Measurements from ENCODE around the gene PDHX. TPM values are rescaled to one million over a fixed set of nuclear protein-coding genes. Genes with fewer than 3 reads are reported as not detected.

Gene PDHX
- total RNA-seq, 1 experiment from 2014 or later = 99.9 TPM

GRCh38 chr11:34971928-34972327 lies 55.5 kb downstream of the PDHX start:
- Histone ChIP-seq H3K27me3 (replicated peaks; ENCODE audit: insufficient read depth, low read depth, low read length, poor library complexity) (no peaks in the 10 kb centered on the region), H3K36me3 (ENCODE audit: insufficient read depth, low read length, poor library complexity, severe bottlenecking) (peaks cover 49% of the 10 kb centered on the region), H3K9me3 (ENCODE audit: low read depth, low read length, poor library complexity, severe bottlenecking) (no peaks in the 10 kb centered on the region), H3K27ac (ENCODE audit: low read depth, low read length, poor library complexity, severe bottlenecking) (no peak overlapping the region), H3K4me1 (ENCODE audit: insufficient read depth, low read length, poor library complexity, severe bottlenecking) (peaks cover 18% of the 10 kb centered on the region), H3K4me3 (ENCODE audit: low read depth, low read length, poor library complexity, severe bottlenecking) (no peak overlapping the region)
- ChIA-PET CTCF (no interaction called here), POLR2A (ENCODE audit: low non-redundant PET) (no interaction called here)
- BruUV-seq (replicated peaks) = no TSS peak
- intact Hi-C loops (cut with micrococcal nuclease; ENCODE audit: unreplicated experiment) = no loop called here
- no peak for DNase-seq (ENCODE audit: low spot score)
- TF ChIP-seq, protein P1, sequence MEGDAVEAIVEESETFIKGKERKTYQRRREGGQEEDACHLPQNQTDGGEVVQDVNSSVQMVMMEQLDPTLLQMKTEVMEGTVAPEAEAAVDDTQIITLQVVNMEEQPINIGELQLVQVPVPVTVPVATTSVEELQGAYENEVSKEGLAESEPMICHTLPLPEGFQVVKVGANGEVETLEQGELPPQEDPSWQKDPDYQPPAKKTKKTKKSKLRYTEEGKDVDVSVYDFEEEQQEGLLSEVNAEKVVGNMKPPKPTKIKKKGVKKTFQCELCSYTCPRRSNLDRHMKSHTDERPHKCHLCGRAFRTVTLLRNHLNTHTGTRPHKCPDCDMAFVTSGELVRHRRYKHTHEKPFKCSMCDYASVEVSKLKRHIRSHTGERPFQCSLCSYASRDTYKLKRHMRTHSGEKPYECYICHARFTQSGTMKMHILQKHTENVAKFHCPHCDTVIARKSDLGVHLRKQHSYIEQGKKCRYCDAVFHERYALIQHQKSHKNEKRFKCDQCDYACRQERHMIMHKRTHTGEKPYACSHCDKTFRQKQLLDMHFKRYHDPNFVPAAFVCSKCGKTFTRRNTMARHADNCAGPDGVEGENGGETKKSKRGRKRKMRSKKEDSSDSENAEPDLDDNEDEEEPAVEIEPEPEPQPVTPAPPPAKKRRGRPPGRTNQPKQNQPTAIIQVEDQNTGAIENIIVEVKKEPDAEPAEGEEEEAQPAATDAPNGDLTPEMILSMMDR (conservative IDR thresholded peaks at IDR 0.05; ENCODE audit: low read depth, low read length) = no peak
- TF ChIP-seq EZH2 (IDR thresholded peaks at IDR 0.05; ENCODE audit: borderline replicate concordance, low read depth, low read length, poor library complexity, severe bottlenecking) = no peak

- no TSS peak for BruUV-seq (replicated peaks)
- CTCF ChIA-PET = no interaction called here
- no peaks in the 10 kb centered on the region for H3K9me3 ChIP-seq (ENCODE audit: low read depth, low read length, poor library complexity, severe bottlenecking)
- H3K36me3 ChIP-seq (ENCODE audit: insufficient read depth, low read length, poor library complexity, severe bottlenecking) = peaks cover 45% of the 10 kb centered on the region
- no peak overlapping the region for H3K27ac ChIP-seq (ENCODE audit: low read depth, low read length, poor library complexity, severe bottlenecking)
- no peaks in the 10 kb centered on the region for H3K27me3 ChIP-seq (replicated peaks; ENCODE audit: insufficient read depth, low read depth, low read length, poor library complexity)
- intact Hi-C loops (cut with micrococcal nuclease; ENCODE audit: unreplicated experiment) = no loop called here
- TF ChIP-seq, protein P1 (conservative IDR thresholded peaks at IDR 0.05; ENCODE audit: low read depth, low read length) = no peak
- TF ChIP-seq EZH2 (IDR thresholded peaks at IDR 0.05; ENCODE audit: borderline replicate concordance, low read depth, low read length, poor library complexity, severe bottlenecking) = no peak
- no peak for DNase-seq (ENCODE audit: low spot score)
- no peak overlapping the region for H3K4me3 ChIP-seq (ENCODE audit: low read depth, low read length, poor library complexity, severe bottlenecking)
- H3K4me1 ChIP-seq (ENCODE audit: insufficient read depth, low read length, poor library complexity, severe bottlenecking) = peaks cover 23% of the 10 kb centered on the region
- POLR2A ChIA-PET (ENCODE audit: low non-redundant PET) = no interaction called here
These were observed 55.9 kb downstream of the PDHX start for GRCh38 chr11:34972366-34972765.

DNA sequence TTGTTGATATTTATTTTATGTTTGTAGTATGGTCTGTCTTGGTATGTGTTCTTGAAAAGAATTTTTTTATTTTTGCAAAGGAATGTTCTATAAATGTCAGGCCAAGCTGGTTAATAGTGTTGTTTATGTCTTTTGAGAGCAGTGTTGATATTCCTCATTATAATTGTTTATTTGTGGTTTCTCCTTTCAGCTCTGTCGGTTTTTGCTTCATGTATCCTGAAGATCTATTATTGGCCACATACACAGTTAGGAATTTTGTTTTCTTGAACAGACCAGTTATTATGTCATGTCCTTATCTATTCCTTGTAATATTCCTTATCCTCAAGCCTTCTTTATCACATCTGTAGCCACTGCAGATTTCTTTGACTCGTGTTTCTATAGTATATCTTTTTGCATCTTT lies 56.5 kb downstream of the PDHX start:
- Histone ChIP-seq H3K27me3 (replicated peaks; ENCODE audit: insufficient read depth, low read depth, low read length, poor library complexity) (no peaks in the 10 kb centered on the region), H3K27ac (ENCODE audit: low read depth, low read length, poor library complexity, severe bottlenecking) (no peak overlapping the region), H3K9me3 (ENCODE audit: low read depth, low read length, poor library complexity, severe bottlenecking) (no peaks in the 10 kb centered on the region), H3K4me3 (ENCODE audit: low read depth, low read length, poor library complexity, severe bottlenecking) (no peak overlapping the region), H3K4me1 (ENCODE audit: insufficient read depth, low read length, poor library complexity, severe bottlenecking) (peaks cover 28% of the 10 kb centered on the region), H3K36me3 (ENCODE audit: insufficient read depth, low read length, poor library complexity, severe bottlenecking) (peaks cover 39% of the 10 kb centered on the region)
- no peak for DNase-seq (ENCODE audit: low spot score)
- no TSS peak for BruUV-seq (replicated peaks)
- TF ChIP-seq, protein P1 (conservative IDR thresholded peaks at IDR 0.05; ENCODE audit: low read depth, low read length) = no peak
- no peak for TF ChIP-seq EZH2 (IDR thresholded peaks at IDR 0.05; ENCODE audit: borderline replicate concordance, low read depth, low read length, poor library complexity, severe bottlenecking)
- ChIA-PET CTCF (no interaction called here), POLR2A (ENCODE audit: low non-redundant PET) (no interaction called here)
- intact Hi-C loops (cut with micrococcal nuclease; ENCODE audit: unreplicated experiment) = no loop called here
